ENCODE data around the gene PLVAP.

The PLVAP gene, protein sequence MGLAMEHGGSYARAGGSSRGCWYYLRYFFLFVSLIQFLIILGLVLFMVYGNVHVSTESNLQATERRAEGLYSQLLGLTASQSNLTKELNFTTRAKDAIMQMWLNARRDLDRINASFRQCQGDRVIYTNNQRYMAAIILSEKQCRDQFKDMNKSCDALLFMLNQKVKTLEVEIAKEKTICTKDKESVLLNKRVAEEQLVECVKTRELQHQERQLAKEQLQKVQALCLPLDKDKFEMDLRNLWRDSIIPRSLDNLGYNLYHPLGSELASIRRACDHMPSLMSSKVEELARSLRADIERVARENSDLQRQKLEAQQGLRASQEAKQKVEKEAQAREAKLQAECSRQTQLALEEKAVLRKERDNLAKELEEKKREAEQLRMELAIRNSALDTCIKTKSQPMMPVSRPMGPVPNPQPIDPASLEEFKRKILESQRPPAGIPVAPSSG

DNA sequence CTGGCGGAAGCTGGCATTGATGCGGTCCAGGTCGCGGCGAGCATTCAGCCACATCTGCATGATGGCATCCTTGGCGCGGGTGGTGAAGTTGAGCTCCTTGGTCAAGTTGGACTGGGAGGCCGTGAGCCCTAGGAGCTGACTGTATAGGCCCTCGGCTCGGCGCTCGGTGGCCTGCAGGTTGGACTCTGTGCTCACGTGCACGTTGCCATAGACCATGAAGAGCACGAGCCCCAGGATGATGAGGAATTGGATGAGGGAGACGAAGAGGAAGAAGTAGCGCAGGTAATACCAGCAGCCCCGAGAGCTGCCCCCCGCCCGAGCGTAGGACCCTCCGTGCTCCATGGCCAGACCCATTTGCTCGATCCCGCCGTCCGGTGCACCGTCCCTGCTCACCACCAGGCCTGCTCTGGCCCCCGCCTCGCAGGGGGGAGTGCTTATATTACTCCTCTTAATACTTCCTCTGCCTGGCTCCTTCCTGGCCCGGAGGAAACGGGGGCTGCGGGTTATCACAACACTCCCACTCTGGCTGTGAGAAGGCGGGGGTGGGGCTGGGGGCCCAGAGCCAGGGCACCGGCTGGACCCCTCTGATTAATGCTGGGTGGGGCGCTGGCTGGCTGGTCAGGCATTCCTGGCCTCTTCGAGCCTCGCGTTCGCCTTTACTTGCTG, at the start of gene PLVAP:
PLVAP (minus strand) TSS at position 408 of the 666 bp plus-strand sequence; CDS start at position 354, 54 bp downstream.
- in situ Hi-C loops (cut with MboI; ENCODE audit: low sequenced_read_pairs): no loop called here

DNA sequence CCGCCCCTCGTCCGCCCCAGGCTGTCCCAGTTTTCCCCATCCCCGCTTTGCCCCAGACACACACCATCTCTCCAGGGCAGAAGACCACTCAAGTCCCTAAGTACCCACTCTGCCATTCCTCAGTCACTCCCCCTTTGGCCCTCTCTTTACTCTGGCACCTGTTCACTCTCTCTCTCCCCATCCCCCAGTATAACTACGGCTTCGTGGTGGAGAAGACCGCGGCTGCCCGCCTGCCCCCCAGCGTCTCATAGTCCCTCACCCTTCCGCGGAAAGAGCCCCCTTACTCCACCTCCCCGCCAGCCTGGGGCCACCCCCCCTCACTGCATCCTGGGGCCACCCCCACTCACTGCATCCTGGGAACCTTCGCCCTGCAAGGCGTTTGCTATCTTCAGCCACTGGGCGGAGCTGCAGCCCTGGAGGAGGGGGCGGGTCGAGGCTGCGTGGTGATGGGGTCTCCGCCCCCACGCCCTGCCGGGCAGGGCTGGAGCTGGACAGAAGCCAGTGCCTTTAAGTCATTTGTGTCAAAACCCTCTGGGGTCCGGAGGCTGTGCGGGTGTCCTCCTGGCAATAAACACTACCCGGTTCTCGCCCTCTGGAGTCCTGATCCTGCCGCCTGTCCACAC, 47.7 kb upstream of the PLVAP start:
- in situ Hi-C loops (cut with MboI; ENCODE audit: low sequenced_read_pairs): no loop called here

DNA sequence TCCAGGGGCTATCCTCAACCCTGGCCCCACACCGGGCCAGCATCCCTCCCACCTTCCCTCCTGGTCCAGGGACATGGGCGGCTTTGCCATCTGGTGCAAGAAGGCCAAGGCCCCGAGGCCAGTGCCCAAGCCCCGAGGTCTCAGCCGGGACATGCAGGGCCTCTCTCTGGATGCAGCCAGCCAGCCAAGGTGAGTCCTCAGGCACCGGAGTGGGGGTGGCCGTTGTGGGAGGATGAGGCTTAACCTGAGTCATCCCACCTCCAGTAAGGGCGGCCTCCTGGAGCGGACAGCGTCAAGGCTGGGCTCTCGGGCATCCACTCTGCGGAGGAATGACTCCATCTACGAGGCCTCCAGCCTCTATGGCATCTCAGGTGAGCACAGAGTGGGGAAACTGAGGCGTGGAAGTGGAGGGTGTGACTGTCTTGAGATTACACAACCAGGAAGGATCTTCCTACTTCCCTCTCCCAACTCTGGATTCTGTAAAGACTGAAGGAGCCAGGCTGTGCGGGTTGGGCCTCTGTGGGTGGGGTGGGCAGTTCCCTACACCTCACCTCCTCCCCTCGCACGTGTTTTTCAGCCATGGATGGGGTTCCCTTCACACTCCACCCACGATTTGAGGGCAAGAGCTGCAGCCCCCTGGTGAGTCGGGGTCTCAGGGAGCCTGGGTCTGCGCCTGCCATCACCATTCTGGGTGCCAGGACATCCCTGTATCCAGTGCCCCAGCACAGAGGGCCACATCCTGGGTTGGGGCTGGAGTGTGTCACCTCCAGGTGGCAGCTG, 46.5 kb upstream of the PLVAP start:
- in situ Hi-C loops (cut with MboI; ENCODE audit: low sequenced_read_pairs): no loop called here

DNA sequence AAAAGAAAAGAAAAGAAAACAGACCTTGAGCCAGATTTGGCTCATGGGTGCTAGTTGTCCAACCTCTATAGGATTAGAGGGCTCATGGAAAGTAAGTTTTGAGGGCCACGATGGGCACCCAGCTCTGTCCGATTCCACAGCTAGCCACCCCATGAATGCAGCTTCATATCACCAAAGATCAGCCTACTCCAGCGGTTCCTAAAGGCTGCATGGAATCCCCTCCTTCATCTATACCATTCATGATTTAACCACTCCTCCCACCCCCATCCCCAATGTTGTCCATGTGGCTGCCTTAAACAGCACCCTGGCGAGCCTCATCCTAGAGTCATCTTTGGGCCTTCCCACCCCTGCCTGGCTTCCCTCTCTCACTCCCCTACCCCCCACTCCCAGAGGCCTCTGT, 44.8 kb upstream of the PLVAP start:
- in situ Hi-C loops (cut with MboI; ENCODE audit: low sequenced_read_pairs): no loop called here

DNA sequence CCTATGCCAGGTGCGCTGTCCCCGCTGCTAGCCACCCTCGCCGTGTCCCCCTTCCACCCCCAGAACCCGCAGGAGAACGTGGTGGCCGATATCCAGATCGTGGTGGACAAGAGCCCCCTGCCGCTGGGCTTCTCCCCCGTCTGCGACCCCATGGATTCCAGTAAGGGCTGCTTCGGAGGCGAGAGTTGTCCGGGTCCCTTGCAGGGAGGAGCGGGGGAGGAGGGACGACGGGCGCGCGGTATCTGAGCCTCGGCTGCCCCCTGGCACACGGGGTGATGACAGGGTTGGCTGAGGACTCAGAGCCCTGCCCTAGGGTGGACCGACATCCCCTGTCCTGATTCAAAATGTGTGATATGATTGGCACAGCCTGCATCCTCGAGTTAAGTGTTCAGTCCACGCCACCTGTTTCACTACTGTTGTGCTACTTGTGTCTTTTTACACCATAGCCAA, 43.4 kb upstream of the PLVAP start:
- in situ Hi-C loops (cut with MboI; ENCODE audit: low sequenced_read_pairs): no loop called here

DNA sequence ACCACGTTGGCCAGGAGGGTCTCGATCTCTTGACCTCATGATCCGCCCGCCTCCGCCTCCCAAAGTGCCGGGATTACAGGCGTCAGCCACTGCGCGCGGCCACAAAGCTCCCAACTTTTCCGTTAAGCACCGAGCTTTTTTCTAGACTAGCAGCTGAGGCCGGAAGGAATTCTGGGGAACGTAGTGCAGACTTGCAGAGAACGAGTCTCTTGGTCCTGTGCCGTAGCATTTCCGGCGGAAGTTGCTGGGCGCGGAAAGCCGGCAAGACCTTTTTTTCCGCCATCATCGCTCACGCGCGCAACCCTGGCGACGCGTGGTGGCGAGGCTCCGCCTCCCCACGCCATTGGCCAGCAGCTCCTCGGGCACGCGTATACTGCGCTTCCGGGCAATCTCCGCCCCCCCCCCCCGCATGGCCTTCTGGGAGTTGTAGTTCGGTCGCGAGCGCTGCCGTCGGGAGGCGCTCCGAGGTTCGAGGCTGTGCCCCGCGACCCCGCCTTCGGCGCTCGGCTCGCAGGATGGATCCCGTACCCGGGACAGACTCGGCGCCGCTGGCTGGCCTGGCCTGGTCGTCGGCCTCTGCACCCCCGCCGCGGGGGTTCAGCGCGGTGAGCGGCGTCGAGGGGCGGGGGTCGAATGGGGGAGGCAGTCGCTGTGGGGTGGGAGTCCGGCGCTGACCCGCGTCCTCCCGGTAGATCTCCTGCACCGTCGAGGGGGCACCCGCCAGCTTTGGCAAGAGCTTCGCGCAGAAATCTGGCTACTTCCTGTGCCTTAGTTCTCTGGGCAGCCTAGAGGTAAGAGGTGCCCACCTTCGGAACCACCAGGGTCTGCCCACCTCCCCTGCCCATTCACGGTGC, 42.7 kb upstream of the PLVAP start, which contains the start of gene MVB12A:
MVB12A (plus strand) TSS at position 427 of the 854 bp plus-strand sequence; CDS start at position 516, 89 bp downstream.
- in situ Hi-C loops (cut with MboI; ENCODE audit: low sequenced_read_pairs): no loop called here

DNA sequence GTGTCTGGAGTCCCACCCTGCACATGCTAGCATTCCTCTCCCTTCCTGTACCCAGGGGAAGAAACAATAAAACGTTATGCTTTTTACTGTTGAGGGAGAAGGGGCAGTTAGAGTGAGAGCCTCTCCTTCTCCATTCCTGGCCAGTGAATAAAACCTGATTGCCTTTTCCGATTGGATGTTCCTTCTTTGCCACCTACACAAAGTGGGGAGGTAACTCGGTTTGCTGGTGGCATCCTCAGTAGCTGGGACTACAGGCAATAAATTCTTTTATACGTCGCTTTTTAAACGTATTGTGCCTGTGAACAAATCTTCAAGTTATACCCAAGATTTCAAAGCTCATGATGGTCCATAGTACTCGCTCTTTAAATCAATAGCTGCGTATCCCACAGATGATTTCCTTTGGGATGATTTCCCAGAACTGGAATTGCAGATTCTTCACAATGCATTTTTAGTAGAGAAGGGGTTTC, 42.0 kb upstream of the PLVAP start:
- in situ Hi-C loops (cut with MboI; ENCODE audit: low sequenced_read_pairs): no loop called here

DNA sequence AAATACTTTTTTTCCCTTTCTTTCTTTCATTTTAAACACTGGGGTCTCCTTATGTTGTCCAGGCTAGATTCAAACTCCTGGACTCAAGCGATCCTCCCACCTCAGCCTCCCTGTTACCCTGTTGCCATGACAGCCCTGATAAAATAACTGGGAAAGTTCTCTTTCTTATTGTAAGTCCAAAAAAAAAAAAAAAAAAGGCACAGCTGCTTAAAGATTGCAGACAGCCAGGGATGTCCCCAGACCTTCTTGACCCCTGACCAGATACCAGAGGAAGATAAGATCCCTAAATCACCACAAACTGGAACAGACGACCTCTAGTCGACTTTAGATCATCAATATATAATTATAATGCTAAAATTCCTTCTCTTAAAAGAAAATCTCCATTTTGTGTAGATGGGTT, 41.6 kb upstream of the PLVAP start:
- in situ Hi-C loops (cut with MboI; ENCODE audit: low sequenced_read_pairs): no loop called here

DNA sequence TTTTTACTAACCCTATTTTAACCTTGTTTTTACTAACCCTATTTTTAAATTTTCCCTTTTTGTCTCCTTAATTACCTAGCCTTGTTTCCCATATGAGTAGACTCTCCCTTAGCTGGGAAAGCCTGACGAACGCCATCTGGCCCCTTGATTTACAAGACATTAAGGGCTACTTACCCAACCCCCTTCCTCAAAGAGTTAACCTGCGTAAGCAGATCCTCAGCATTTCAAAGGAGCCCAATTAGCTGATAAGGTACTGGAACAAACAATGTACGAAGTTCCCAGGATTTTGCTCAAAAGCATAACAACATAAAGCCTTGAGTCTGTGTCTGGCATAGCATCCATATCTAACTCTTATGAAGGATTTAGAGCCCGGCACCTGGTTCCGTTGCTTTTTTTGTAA, 38.0 kb upstream of the PLVAP start:
- in situ Hi-C loops (cut with MboI; ENCODE audit: low sequenced_read_pairs): no loop called here

DNA sequence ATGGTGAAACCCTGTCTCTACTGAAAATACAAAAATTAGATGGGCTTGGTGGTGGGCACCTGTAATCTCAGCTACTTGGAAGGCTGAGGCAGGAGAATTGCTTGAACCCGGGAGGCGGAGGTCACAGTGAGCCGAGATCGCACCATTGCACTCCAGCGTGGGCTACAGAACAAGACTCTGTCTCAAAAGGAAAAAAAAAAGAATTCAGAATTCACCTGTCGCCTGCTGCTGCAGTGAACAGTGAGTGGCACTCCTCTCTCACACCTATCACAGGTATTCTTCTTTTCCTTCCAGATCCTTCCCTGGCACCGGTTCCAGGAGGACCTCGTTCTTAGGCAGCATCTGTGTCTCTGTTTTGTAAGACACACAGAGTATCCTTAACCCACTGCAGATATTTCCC, 37.0 kb upstream of the PLVAP start:
- in situ Hi-C loops (cut with MboI; ENCODE audit: low sequenced_read_pairs): no loop called here

DNA sequence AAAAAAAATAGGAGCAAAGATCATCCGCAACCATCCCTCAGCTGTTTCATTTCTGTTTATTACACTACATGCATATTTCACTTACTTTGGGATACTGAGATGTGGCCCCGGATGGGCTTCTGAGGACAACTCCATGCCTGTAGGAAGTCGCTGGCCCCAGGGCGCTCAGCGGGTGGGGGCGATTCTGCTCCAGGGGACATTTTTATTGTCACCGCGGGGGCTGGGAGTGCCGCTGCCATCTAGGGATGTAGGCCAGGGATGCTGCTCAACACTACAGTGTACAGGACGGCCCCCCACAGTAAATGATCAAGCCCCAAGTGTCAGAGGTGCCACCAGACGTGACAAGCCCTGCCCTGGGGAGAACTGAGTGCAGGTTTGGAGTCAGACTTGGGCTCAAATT, 34.7 kb upstream of the PLVAP start:
- in situ Hi-C loops (cut with MboI; ENCODE audit: low sequenced_read_pairs): no loop called here

DNA sequence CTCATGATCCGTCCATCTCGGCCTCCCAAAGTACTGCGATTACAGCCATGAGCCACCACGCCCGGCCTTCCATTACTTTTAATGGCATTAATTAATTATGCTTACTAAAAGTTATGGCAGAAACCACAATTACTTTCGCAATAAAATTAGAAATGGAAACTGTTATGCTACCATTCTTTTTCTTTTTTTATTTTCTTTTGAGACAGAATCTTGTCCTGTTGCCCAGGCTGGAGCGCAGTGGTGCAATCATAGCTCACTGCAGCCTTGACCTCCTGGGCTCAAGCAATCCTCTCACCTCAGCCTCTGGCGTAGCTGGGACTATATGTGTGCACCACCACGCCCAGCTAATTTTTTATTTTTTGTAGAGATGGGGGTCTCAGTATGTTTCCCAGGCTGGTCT, 32.8 kb upstream of the PLVAP start:
- in situ Hi-C loops (cut with MboI; ENCODE audit: low sequenced_read_pairs): no loop called here

DNA sequence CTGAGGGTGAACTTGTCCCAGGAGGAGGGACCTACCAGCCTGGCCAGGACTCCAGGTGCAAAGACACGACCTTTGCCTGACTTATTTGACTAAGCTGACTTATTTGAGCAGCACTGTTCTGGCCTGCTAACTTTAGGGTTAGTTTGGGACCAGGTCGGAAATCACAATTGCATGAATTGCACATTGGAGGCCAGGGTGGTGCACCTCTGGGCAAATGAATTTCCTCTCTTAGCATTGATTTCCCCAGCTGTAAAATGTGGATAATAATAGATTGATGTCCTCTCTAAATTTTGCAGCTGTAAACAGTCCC, 29.7 kb upstream of the PLVAP start:
- in situ Hi-C loops (cut with MboI; ENCODE audit: low sequenced_read_pairs): no loop called here

DNA sequence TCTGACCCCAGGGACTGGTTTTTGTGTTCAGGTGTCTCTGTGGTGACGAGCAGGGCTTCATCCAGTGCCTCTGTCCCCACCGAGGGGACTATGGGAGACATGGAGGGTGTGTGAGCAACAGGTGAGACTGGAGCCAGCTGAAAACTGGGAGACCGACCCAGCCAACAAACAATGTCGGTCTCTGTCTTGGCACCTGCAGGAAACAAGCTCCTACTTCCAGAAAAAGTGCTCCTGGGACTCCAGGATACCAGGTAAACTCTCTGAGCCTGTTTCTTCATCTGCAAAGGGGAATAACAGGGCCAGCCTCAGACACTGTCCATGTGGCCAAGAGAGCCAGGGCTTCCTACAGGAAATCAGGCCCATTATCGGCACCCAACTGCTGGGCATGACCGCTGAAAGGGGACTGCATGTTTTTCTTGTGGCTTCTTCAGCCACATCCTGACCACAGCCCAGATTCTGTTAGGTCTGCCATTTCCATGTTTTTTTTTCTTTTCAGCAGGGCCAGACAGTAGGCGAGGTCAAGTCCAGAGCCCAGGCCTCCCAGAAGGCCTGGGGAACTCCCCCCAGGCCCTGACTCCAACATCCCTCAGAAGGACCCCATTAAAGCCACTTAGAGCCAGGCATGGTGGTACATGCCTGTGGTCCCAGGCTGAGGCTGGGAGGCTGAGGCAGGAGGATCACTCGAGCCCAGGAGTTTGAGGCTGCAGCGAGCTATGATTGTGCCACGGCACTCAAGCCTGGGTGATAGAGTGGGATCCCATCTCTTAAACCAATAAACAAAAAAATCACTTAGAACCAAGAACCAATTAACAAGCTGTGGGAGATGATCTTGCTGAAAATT, 29.1 kb upstream of the PLVAP start:
- in situ Hi-C loops (cut with MboI; ENCODE audit: low sequenced_read_pairs): no loop called here

DNA sequence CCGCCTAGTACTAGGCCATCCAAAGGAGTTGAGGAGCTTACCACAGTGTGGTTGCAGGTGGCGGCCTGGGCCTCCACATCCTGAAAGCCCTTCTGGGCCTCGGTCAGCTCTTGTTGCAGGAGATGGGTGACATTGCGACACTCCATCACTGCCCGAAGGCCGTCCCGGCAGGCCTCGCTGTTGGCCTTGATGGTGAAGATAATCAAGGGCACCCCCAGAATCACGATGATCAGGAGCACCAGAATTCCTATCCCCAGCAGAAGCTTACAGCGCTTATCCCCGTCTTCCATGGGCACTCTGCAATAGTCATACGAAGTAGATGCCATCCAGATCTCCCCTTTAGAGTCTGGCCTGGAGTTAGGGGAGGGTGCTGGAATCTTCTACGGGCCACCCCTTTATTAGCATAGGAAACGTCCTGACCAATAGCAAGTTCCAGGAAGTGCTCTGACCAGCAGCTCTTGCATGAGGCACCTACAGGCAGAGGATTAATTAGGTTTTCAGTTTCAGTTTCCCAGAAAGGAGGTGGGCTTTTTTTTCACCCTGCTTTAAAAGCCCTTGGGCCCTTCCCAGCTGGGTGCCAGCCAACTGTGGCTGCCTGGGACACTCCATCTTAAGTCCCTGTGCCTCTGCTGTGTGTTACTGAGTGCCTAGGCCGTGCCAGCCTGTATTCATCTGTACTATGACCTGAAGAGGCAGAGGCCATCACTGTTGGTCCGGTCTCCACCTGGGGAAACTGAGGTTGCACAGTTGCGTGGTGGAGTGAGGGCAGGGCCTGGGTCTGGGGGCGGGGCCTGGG, 28.3 kb upstream of the PLVAP start, which contains the start of gene BST2:
BST2 (minus strand) TSS at position 381 of the 796 bp plus-strand sequence; CDS start at position 326, 55 bp downstream.
- in situ Hi-C loops (cut with MboI; ENCODE audit: low sequenced_read_pairs): no loop called here

DNA sequence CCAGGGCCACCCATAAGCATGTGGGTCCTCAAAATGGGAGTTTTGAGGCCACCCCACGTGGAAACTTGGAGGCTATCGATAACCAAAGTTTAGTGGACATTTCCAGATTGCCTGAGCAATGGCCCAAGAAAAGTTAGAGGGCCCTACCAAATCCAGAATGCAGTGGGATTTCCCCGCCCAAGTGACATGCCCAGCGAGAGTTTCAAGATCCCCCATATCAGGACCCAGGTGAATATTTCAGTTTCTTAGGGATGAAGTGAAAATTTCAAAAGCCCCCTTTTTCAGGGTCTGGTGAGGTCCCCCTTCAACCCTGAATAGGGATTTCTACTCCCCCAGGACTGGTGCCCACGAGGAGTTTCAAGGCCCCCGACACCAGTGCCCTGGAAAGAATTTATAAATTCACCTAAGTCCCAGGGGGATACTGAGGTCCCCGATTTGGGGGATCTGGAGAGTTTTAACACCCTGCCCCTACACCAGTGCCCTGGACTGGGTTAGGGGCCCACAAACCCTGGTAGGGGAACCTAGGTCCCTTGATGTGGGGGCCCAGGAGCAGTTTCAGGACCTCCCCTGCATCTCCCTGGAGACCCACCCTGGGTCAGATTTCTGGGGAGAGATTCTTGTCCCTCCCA, 27.6 kb upstream of the PLVAP start:
- in situ Hi-C loops (cut with MboI; ENCODE audit: low sequenced_read_pairs): no loop called here

DNA sequence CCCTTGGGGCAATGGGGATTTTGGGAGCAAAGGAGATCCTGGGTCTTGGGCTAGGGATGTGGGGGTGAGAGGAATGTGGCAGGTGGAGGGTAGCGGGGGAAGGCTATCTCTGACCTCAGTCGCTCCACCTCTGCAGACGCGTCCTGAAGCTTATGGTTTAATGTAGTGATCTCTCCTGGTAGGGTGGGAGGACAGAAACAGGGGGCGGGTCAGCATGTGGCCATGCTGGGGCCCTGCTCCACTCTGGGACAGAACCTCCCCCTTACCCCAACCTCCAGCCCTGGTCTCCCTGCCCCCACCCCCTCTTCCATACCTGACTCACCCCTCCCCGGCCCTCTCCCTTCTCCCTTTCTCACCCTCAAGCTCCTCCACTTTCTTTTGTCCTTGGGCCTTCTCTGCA, 26.9 kb upstream of the PLVAP start:
- in situ Hi-C loops (cut with MboI; ENCODE audit: low sequenced_read_pairs): no loop called here

Measured in HL-60/S4 treated with retinoic acid at 250 ng/mL for 4 days and 3 days (cell line).